ENCODE measurements around the gene BTNL8. TPM values are rescaled to one million over a fixed set of nuclear protein-coding genes. Genes with fewer than 3 reads are reported as not detected.

The BTNL8 gene
- polyA plus RNA-seq, 2 donors: 0.06 to 0.07 TPM

DNA sequence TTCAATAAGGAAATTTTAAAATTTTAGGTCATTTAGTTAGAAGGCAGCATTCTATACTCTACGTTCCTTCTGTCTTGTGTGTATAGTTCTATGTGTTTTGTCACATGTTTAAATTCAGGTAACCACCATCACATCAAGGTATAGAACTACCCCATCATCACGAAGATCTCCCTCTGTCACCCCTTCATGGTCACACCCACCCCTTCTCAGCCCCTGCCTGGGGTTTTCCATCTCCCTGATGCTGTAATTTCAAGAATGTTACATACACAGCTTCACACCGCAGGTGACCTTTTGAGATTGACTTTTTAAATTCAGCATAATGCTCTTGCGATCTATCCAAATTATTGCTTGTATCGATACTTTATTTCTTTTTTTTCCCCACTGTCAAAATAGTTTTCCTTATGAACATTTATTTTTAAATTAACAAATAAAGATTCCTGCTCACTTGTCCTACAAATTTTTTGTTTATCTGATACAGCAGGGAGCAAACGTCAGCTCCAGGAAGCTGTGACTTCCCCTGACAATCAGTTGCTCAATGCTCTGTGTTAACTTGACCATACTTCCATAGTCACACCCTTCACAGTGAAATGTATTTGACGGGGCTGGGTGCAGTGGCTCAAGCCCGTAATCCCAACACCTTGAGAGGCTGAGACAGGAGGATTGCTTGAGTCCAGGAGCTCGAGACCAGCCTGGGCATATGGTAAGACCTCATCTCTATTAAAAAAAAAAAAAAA lies 10.2 kb downstream of the BTNL8 start:
- Histone ChIP-seq H3K4me1 (ENCODE audit: control insufficient read depth in 2 of 2, insufficient read depth in 2 of 2, low read length in 1 of 2) (no peaks in the 10 kb centered on the region), H3K27ac (ENCODE audit: low read depth in 2 of 2, low read length in 1 of 2) (no peak overlapping the region), H3K4me3 (ENCODE audit: low read depth in 1 of 2, low read length in 2 of 2) (no peak overlapping the region), H3K27me3 (ENCODE audit: control insufficient read depth in 1 of 2, insufficient read depth in 2 of 2, low read length in 2 of 2) (no peaks in the 10 kb centered on the region), H3K9me3 (ENCODE audit: control insufficient read depth in 2 of 2, insufficient read depth in 1 of 2, low read depth in 1 of 2, low read length in 1 of 2) (peaks cover 0 to 2% of the 10 kb centered on the region in 2 donors), H3K36me3 (ENCODE audit: control insufficient read depth in 2 of 2, insufficient read depth in 2 of 2, low read length in 1 of 2) (no peaks in the 10 kb centered on the region)
- 69 to 76% methylated on average over 9 of the region's 9 CpGs for WGBS, 2 donors

DNA sequence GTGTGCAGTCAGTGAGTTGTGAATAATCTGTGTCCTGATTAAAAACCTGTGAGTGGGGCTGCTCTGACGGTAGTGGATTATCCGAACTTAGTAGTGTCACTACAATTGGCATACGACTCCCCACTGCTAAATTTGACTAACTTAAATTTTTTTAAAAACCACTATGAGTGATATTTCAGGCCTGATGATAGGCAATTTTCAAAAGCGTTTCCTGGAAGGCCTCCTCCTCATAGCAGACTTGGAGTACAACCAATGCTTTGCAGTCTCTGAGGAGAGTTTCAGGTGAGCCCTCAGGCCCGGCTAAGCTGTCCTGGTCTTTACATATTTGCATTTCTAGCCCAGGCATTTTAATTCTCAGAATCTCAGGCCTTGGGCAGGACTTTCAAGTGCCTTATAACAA lies 10.8 kb downstream of the BTNL8 start:
- 57 to 66% methylated on average over 5 of the region's 5 CpGs for WGBS, 2 donors

GRCh38 chr5:180910182-180910581 lies 11.2 kb downstream of the BTNL8 start:
- Histone ChIP-seq H3K4me3 (ENCODE audit: low read depth in 1 of 2, low read length in 2 of 2) (no peak overlapping the region), H3K9me3 (ENCODE audit: control insufficient read depth in 2 of 2, insufficient read depth in 1 of 2, low read depth in 1 of 2, low read length in 1 of 2) (peaks cover 0 to 2% of the 10 kb centered on the region in 2 donors), H3K27me3 (ENCODE audit: control insufficient read depth in 1 of 2, insufficient read depth in 2 of 2, low read length in 2 of 2) (no peaks in the 10 kb centered on the region), H3K36me3 (ENCODE audit: control insufficient read depth in 2 of 2, insufficient read depth in 2 of 2, low read length in 1 of 2) (no peaks in the 10 kb centered on the region), H3K27ac (ENCODE audit: low read depth in 2 of 2, low read length in 1 of 2) (no peak overlapping the region), H3K4me1 (ENCODE audit: control insufficient read depth in 2 of 2, insufficient read depth in 2 of 2, low read length in 1 of 2) (no peaks in the 10 kb centered on the region)
- WGBS, 2 donors: 55 to 67% methylated on average over 2 of the region's 2 CpGs

More for the DNA sequence above, 10.8 kb downstream of the BTNL8 start:
- no peaks in the 10 kb centered on the region for H3K36me3 ChIP-seq (ENCODE audit: control insufficient read depth in 2 of 2, insufficient read depth in 2 of 2, low read length in 1 of 2)
- no peak overlapping the region for H3K4me3 ChIP-seq (ENCODE audit: low read depth in 1 of 2, low read length in 2 of 2)
- H3K27me3 ChIP-seq (ENCODE audit: control insufficient read depth in 1 of 2, insufficient read depth in 2 of 2, low read length in 2 of 2): no peaks in the 10 kb centered on the region
- no peak overlapping the region for H3K27ac ChIP-seq (ENCODE audit: low read depth in 2 of 2, low read length in 1 of 2)
- H3K4me1 ChIP-seq (ENCODE audit: control insufficient read depth in 2 of 2, insufficient read depth in 2 of 2, low read length in 1 of 2): no peaks in the 10 kb centered on the region
- peaks cover 0 to 2% of the 10 kb centered on the region in 2 donors for H3K9me3 ChIP-seq (ENCODE audit: control insufficient read depth in 2 of 2, insufficient read depth in 1 of 2, low read depth in 1 of 2, low read length in 1 of 2)

DNA sequence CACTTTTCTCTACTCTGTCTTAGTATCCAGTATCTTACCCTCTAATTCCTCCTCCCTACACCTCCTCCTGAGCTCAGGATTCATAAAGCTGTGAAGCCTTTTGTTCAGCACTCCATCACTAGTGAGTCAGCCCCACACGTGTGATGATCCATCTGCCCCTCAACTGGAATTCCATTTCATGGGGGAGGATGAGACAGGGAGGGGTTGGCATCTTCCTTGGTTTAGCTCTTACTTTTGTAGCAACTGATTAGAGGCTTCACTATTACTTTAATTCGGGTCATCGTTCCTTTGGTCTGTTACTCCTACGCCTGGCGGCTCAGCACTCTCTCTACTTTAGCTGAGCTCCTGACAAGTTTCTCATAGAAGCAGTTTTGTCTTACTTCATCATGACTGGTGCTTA lies 11.8 kb downstream of the BTNL8 start:
- Histone ChIP-seq H3K36me3 (ENCODE audit: control insufficient read depth in 2 of 2, insufficient read depth in 2 of 2, low read length in 1 of 2) (no peaks in the 10 kb centered on the region), H3K4me3 (ENCODE audit: low read depth in 1 of 2, low read length in 2 of 2) (no peak overlapping the region), H3K9me3 (ENCODE audit: control insufficient read depth in 2 of 2, insufficient read depth in 1 of 2, low read depth in 1 of 2, low read length in 1 of 2) (peaks cover 0 to 2% of the 10 kb centered on the region in 2 donors), H3K4me1 (ENCODE audit: control insufficient read depth in 2 of 2, insufficient read depth in 2 of 2, low read length in 1 of 2) (no peaks in the 10 kb centered on the region), H3K27ac (ENCODE audit: low read depth in 2 of 2, low read length in 1 of 2) (no peak overlapping the region), H3K27me3 (ENCODE audit: control insufficient read depth in 1 of 2, insufficient read depth in 2 of 2, low read length in 2 of 2) (no peaks in the 10 kb centered on the region)
- 80 to 84% methylated on average over 5 of the region's 5 CpGs for WGBS, 2 donors

GRCh38 chr5:180914646-180915045 lies 15.7 kb downstream of the BTNL8 start:
- no peak overlapping the region for H3K4me3 ChIP-seq (ENCODE audit: low read depth in 1 of 2, low read length in 2 of 2)

GRCh38 chr5:180915924-180916323 lies 17.0 kb downstream of the BTNL8 start:
- no peaks in the 10 kb centered on the region for H3K36me3 ChIP-seq (ENCODE audit: control insufficient read depth in 2 of 2, insufficient read depth in 2 of 2, low read length in 1 of 2)
- H3K27me3 ChIP-seq (ENCODE audit: control insufficient read depth in 1 of 2, insufficient read depth in 2 of 2, low read length in 2 of 2): no peaks in the 10 kb centered on the region
- 35 to 37% methylated on average over 3 of the region's 3 CpGs for WGBS, 2 donors
- no peak overlapping the region for H3K4me3 ChIP-seq (ENCODE audit: low read depth in 1 of 2, low read length in 2 of 2)
- H3K9me3 ChIP-seq (ENCODE audit: control insufficient read depth in 2 of 2, insufficient read depth in 1 of 2, low read depth in 1 of 2, low read length in 1 of 2): peaks cover 0 to 2% of the 10 kb centered on the region in 2 donors
- no peaks in the 10 kb centered on the region for H3K4me1 ChIP-seq (ENCODE audit: control insufficient read depth in 2 of 2, insufficient read depth in 2 of 2, low read length in 1 of 2)
- no peak overlapping the region for H3K27ac ChIP-seq (ENCODE audit: low read depth in 2 of 2, low read length in 1 of 2)

More at GRCh38 chr5:180914646-180915045, 15.7 kb downstream of the BTNL8 start:
- peaks cover 0 to 2% of the 10 kb centered on the region in 2 donors for H3K9me3 ChIP-seq (ENCODE audit: control insufficient read depth in 2 of 2, insufficient read depth in 1 of 2, low read depth in 1 of 2, low read length in 1 of 2)
- H3K27me3 ChIP-seq (ENCODE audit: control insufficient read depth in 1 of 2, insufficient read depth in 2 of 2, low read length in 2 of 2): no peaks in the 10 kb centered on the region
- H3K4me1 ChIP-seq (ENCODE audit: control insufficient read depth in 2 of 2, insufficient read depth in 2 of 2, low read length in 1 of 2): no peaks in the 10 kb centered on the region
- no peak overlapping the region for H3K27ac ChIP-seq (ENCODE audit: low read depth in 2 of 2, low read length in 1 of 2)
- 95 to 96% methylated on average over 2 of the region's 2 CpGs for WGBS, 2 donors
- H3K36me3 ChIP-seq (ENCODE audit: control insufficient read depth in 2 of 2, insufficient read depth in 2 of 2, low read length in 1 of 2): no peaks in the 10 kb centered on the region

- H3K4me1 ChIP-seq (ENCODE audit: control insufficient read depth in 2 of 2, insufficient read depth in 2 of 2, low read length in 1 of 2): no peaks in the 10 kb centered on the region
- no peak overlapping the region for H3K27ac ChIP-seq (ENCODE audit: low read depth in 2 of 2, low read length in 1 of 2)
- no peaks in the 10 kb centered on the region for H3K9me3 ChIP-seq (ENCODE audit: control insufficient read depth in 2 of 2, insufficient read depth in 1 of 2, low read depth in 1 of 2, low read length in 1 of 2)
Measured at GRCh38 chr5:180918380-180918779, 19.4 kb downstream of the BTNL8 start.

GRCh38 chr5:180920710-180921109 lies 21.8 kb downstream of the BTNL8 start:
- Histone ChIP-seq H3K36me3 (ENCODE audit: control insufficient read depth in 2 of 2, insufficient read depth in 2 of 2, low read length in 1 of 2) (no peaks in the 10 kb centered on the region), H3K27ac (ENCODE audit: low read depth in 2 of 2, low read length in 1 of 2) (no peak overlapping the region), H3K9me3 (ENCODE audit: control insufficient read depth in 2 of 2, insufficient read depth in 1 of 2, low read depth in 1 of 2, low read length in 1 of 2) (peaks cover 3 to 7% of the 10 kb centered on the region in 2 donors), H3K4me3 (ENCODE audit: low read depth in 1 of 2, low read length in 2 of 2) (no peak overlapping the region), H3K27me3 (ENCODE audit: control insufficient read depth in 1 of 2, insufficient read depth in 2 of 2, low read length in 2 of 2) (peaks cover 0 to 3% of the 10 kb centered on the region in 2 donors), H3K4me1 (ENCODE audit: control insufficient read depth in 2 of 2, insufficient read depth in 2 of 2, low read length in 1 of 2) (no peaks in the 10 kb centered on the region)

More at GRCh38 chr5:180918380-180918779, 19.4 kb downstream of the BTNL8 start:
- Histone ChIP-seq H3K4me3 (ENCODE audit: low read depth in 1 of 2, low read length in 2 of 2) (no peak overlapping the region), H3K27me3 (ENCODE audit: control insufficient read depth in 1 of 2, insufficient read depth in 2 of 2, low read length in 2 of 2) (no peaks in the 10 kb centered on the region), H3K36me3 (ENCODE audit: control insufficient read depth in 2 of 2, insufficient read depth in 2 of 2, low read length in 1 of 2) (no peaks in the 10 kb centered on the region)
- 69 to 70% methylated on average over 1 of the region's 1 CpG for WGBS, 2 donors

GRCh38 chr5:180922932-180923331 lies 24.0 kb downstream of the BTNL8 start:
- H3K4me3 ChIP-seq (ENCODE audit: low read depth in 1 of 2, low read length in 2 of 2): no peak overlapping the region
- 89 to 90% methylated on average over 1 of the region's 1 CpG for WGBS, 2 donors

GRCh38 chr5:180932660-180933059 lies 33.7 kb downstream of the BTNL8 start:
- Histone ChIP-seq H3K36me3 (ENCODE audit: control insufficient read depth in 2 of 2, insufficient read depth in 2 of 2, low read length in 1 of 2) (no peaks in the 10 kb centered on the region), H3K27me3 (ENCODE audit: control insufficient read depth in 1 of 2, insufficient read depth in 2 of 2, low read length in 2 of 2) (no peaks in the 10 kb centered on the region), H3K4me3 (ENCODE audit: low read depth in 1 of 2, low read length in 2 of 2) (no peak overlapping the region), H3K9me3 (ENCODE audit: control insufficient read depth in 2 of 2, insufficient read depth in 1 of 2, low read depth in 1 of 2, low read length in 1 of 2) (peaks cover 5 to 12% of the 10 kb centered on the region in 2 donors), H3K27ac (ENCODE audit: low read depth in 2 of 2, low read length in 1 of 2) (no peak overlapping the region), H3K4me1 (ENCODE audit: control insufficient read depth in 2 of 2, insufficient read depth in 2 of 2, low read length in 1 of 2) (no peaks in the 10 kb centered on the region)

More at GRCh38 chr5:180922932-180923331, 24.0 kb downstream of the BTNL8 start:
- Histone ChIP-seq H3K36me3 (ENCODE audit: control insufficient read depth in 2 of 2, insufficient read depth in 2 of 2, low read length in 1 of 2) (no peaks in the 10 kb centered on the region), H3K4me1 (ENCODE audit: control insufficient read depth in 2 of 2, insufficient read depth in 2 of 2, low read length in 1 of 2) (no peaks in the 10 kb centered on the region), H3K27me3 (ENCODE audit: control insufficient read depth in 1 of 2, insufficient read depth in 2 of 2, low read length in 2 of 2) (peaks cover 0 to 3% of the 10 kb centered on the region in 2 donors), H3K27ac (ENCODE audit: low read depth in 2 of 2, low read length in 1 of 2) (no peak overlapping the region), H3K9me3 (ENCODE audit: control insufficient read depth in 2 of 2, insufficient read depth in 1 of 2, low read depth in 1 of 2, low read length in 1 of 2) (peaks cover 3 to 11% of the 10 kb centered on the region in 2 donors)

Measured in esophagus (tissue), 2 donors.